T-helper 1 cell (primary cell): ENCODE measurements around the gene LRCOL1.
A peak's percentile ranks its signal among the peaks of the same experiment; 100 is the strongest.

Experiments
- DNase-seq, 5 donors: peaks; one replicate each; pipeline ENCODE4 v3.0.0-alpha.2; 2012 to 2020

Gene LRCOL1

DNA sequence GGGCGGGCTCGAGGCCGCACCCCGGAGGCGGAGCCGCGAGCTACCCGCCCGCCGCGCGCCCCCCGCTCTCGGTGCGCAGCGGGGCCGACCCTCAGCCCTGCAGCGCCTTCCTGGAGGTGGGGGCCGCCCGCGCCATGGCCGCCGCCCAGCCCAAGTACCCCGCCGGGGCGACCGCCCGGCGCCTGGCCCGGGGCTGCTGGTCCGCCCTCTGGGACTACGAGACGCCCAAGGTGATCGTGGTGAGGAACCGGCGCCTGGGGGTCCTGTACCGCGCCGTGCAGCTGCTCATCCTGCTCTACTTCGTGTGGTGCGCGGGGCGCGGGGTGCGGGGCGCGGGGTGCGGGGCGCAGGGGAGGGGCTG, 8.3 kb upstream of the LRCOL1 start, which contains the start of gene P2RX2:
P2RX2 (plus strand) TSS at position 94 of the 361 bp plus-strand sequence; CDS start at position 135, 41 bp downstream.
- DNase-seq, result no peak

DNA sequence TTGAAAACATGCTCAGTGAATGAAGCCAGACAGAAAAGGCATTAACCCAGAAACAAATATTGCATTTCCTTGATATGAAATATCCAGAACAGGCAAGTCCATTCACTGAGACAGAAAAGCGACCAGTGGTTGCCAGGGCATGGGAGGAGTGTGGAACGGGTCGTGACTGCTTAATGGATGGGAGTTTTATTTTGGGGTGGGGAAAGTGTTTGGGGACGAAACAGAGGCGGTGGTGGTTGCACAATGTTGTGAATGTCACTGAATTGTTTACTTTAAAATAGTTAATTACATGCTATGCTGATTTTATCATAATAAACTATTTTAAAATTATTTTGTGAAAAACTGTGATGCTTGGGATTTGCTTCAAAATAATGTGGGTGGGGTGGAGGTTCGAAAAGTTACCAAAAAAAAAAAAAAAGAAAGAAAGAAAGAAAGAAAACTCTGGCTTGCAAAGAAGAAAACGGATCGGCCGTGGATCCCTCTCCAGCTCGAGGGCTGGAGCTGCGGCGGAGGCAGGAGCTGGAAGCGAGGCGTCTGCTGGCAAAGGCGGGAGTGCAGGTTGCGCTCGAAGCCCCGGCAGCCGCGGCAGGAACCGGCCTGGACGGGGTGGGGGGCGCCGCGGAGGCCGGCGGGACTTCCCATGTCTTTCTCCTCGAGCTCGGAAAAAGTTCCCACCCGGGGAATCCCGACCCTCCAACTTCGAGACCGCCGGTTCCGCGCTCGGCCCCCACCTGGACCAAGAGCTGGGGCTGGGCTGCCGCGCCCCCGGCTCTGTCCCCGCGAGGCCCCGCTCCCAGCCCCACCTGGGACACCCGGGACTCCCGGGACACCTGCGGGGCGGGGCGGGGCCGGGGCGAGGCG, 7.7 kb upstream of the LRCOL1 start:
- no peak for DNase-seq

DNA sequence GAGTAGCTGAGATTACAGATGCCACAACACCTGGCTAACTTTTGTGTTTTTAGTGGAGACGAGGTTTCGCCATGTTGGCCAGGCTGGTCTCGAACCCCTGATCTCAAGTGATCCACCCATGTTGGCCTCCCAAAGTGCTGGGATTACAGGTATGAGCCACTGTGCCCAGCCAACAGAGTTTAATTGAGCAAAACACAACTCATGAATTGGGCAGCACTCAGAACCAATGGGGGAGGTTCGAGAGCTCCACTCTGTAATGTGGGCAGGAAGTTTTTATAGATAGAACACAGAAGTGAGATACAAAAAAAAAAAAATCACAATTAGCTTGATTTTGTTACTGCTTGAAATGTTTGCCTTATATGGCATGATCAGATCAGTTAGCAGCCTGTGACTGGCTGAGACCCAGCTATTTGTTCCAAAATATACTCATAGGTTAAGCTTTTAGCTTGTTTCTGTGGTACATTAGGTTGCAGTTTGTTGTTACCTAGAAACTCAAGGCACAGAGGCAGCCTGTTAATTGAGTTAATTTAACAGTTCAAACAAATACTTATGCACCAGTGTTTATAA, 6.8 kb upstream of the LRCOL1 start:
- no peak for DNase-seq

DNA sequence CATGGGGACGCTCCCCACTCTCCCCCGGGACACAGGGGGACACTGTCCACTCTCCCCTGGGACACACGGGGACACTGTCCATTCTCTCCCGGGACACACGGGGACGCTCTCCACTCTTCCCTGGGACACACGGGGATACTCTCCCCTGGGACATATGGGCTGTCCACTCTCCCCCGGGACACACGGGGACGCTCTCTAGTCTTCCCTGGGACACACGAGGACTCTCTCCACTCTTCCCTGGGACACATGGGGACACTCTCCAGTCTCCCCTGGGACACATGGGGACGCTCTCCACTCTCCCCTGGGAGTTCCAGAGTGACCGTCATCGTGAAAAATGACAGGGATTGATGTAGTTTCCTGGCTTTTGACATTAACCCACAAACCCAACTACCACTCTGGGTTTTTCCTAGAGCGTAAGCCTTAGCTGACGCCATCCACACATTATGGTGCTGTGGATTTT, 5.2 kb upstream of the LRCOL1 start:
- DNase-seq, result no peak

DNA sequence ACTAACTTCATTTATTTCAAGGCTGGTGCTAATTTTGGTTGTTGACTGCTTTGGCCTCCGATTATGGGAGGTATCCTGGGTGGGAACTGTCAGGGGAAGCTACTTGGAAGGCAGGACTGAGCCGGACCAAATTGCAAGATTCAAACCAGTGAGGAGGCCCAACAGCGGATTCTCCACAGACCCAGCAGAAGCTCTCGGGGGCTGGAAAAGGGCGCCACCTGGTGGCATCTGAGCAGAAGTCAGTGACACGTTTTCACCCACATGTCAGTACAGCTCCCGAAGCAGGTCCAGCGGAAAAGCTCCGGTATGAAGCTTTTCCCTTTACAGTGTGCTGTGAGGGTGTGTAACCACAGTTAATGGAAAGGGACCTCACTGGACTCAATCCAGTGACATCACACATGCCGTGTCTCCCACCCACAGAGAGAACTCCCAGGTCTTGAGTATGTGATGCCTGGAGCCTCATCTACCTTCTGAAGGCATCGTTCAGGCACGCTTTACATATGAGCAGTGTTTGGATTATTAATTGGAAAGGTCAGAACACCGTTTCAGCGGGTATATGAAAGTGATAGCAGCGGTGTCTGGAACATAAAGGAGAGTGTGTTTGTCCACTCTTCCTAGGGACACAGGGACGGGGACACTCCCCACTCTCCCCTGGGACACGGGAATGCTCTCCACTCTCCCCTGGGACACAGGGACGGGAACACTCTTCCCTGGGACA, 4.6 kb upstream of the LRCOL1 start:
- DNase-seq, result peak; percentile 46 to 74 (median 64)

DNA sequence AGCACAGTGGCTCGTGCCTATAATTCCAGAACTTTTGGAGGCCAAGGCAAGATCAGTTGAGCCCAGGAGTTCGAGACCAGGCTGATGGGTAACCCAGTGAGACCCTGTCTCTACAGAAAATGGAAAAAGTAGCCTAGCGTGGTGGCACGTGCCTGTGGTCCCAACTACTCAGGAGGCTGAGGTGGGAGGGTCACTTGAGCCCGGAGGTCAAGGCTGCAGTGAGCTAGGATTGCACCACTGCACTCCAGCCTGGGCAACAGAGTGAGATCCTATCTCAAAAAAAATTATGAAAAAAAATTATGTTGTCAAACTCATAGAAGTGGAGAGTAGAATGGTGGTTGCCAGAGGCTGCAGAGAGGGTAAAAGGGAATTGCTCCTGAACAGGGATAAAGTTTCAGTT, 3.6 kb upstream of the LRCOL1 start:
- no peak for DNase-seq

DNA sequence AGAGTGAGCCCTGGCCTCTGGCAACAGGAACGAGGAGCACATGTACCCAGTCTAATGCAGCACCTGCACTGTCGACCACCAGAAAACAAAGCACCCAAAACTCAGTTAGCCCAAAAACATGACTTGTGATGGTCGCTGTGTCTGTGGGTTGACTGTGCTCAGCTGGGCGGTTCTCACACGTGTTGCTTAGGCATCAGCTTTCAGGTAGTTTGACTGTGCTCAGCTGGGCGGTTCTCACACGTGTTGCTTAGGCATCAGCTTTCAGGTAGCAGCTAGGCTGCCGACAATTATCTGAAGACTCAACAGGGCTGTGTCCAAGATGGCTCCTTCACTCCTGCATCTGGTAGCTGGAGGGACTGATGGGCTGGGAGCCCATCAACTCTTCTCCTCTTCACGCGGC, 1.2 kb upstream of the LRCOL1 start:
- no peak for DNase-seq

DNA sequence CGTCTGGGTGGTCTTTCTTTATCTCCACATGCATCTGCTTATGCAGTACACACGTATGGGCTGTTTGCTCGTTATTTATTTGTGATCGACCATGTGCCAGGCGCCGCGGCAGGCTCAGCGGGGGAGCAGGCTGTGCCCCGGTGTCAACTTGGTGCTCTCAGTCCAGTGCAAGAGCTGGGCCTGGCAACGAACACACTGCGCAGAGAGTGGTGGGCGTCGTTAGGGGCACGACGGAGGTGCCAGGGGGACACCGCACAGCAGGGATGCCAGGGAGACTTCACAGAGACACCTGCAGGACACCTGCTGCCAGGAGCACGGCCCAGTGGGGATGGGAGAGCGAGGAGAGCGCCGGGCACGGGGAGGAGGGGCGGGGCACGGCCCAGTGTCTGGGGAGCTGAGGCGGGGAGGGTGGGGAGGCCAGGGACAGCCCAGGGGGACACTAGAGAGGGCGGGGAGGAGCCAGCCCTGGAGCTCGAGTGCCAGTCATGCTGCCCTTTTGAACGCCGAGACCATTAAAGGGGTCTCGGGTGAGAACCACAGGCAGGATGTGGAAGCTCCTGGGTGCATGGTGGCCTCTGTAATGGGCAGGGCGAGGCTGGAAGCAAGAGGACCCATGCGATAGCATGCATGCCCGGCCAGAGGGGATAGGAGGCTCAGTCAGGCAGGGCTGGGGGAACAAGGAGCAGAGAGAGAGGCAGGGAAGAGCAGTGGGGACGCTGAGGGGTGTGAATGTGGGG, 652 bp upstream of the LRCOL1 start:
- DNase-seq, result no peak

DNA sequence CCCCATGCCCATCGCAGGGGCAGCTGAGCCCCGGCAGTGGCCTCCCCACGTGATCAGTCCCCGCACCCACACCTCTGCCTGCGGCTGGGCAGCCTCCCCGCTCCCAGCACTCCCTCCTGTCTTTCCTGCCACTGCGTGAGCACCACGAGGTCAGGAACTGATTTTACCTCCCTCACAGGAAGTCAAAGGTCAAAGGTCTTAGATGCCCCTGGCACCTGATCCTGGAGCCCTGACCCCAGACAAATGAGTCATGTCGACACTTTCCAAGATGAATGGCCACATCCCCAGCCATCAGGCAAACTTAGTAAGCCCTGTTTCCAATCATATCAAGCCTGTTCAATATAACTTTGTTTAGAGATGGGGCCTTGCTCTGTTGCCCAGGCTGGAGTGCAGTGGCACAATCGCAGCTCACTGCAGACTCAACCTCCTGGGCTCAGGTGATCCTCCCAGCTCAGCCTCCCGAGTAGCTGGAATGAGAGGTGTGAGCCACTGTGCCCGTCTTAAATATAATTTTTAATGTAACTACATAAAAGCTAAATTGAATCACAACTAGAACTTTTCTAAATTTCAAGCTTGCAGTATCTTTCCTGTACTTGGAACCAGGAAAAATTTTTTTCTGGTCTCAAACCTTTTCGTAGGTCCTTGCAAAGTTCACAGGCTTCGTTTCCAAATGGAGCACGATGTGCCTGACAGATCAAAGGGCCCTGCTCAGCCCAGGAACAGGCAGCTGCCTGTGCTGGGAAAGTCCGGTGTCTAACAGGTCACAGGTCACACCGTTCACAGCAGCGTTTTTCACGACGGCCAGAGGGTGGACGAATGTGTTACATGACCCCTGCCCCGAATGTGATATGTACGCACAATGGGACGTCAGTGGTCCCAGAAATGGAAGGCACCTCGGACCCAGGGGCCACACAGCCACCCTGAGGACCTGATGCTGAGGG, 1.9 kb downstream of the LRCOL1 start:
- DNase-seq, result no peak

DNA sequence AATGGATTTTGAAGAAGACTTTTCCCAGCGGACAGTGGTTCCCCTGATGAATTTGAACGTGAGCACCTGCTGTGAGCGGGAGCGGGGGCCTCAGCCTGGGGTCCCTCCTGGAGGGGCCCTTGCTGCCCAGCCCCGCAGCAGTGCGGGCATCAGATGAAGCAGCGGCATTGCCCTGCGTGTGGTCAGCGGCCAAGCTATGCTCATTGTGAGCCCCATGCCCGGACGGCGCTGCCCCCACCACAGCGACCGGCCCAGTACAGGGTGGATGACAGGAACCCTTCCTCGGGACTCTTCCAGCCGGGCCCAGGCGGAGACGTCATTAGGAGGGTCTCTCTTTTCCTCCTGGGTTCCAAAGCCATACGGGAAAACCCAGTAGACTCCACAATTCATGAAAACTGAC, 3.5 kb downstream of the LRCOL1 start:
- no peak for DNase-seq

DNA sequence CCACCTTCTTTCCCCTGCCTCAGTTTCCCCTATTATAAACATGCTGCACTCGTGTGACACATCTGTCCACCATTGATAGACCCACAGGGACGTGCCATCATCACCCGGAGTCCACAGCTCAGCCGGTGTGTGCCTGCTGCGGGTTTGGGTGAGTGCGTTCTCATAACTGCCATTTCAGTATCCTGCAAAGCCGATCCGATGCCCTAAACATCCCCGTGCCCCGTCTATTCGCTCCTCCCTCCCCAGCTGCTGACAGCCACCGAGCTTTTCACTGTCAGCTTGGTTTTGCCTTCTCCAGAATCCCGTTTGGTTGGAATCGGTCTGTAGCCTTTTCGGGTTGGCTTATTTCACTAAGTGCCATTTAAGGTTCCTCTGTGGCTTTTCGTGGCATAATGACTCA, 3.9 kb downstream of the LRCOL1 start:
- DNase-seq, result no peak

DNA sequence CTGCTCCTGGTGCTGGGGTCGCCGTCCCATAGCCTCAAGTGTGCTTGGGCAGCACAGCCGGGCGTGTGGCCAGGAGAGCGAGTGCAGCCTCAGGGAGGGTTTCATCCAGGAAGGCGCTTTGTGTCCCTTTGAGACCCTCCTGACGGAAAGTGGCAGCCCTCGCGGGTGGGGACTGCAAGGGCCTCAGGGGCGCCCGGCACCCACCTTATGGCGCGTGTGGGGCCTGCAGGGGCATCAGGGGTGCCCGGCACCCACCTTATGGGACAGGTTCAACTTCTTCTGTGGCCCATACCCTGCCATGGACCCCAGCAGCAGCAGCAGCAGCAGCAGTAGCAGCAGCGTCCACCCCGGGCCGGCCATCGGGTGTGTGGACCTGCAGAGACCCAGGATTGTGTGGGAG, 4.5 kb downstream of the LRCOL1 start:
- DNase-seq, result no peak

DNA sequence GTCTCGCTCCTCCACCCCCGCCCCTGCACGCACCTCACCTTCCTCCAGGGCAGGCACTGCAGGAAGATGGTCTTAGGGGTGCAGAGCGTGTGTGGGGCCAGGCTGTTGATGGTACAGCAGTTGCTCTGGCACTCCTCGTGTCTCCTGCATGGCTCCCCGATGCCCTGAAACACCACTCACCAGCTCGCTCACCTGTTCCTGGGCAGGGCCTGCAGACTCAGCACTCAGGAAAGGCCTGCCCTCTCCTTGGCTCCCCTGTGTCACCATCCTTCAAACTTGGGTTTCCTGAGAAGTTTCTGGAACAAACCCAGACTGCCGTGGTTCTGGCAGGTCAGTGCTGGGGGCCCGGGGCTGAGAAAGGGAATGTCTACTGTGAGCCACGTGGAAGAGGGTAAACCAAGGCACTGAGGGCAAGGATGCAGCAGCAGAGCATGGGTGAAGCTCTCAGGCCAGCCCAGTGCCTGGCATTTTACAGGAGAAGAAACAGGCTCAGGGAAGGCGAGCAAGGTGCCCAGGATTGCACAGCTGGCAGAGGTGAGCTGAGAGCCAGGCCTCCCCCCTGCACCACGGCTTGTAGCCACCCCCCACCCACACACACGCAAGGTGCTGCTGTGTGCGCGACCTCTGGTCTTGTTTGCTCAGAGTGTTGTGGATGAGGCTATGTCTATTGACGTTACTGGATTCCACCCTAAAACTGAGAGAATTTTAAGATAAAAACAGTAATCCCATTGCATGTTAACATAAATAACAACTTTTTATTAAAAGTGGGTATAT, 5.5 kb downstream of the LRCOL1 start:
- no peak for DNase-seq

DNA sequence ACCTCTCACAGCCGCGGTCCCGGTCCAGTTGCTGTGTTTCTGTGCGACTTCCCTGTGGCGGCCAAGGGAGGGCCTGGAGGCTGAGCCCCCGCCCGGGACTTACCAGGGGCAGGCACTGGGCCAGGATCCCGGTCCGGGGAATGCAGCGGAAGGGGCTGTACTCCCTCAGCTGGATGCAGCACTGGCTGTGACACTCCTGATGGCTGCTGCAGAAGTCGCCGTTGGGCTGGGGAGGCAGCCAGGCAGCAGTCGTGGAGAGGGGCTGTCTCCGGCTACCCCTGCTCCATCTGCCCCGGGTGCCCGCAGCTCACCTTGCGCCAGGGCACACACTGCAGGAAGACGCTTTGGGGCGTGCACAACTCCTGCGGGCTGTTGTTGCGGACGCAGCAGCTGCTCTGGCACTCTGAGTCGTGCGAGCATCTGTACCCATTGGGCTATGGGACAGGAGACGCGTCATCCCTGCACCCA, 6.2 kb downstream of the LRCOL1 start:
- DNase-seq, result no peak

DNA sequence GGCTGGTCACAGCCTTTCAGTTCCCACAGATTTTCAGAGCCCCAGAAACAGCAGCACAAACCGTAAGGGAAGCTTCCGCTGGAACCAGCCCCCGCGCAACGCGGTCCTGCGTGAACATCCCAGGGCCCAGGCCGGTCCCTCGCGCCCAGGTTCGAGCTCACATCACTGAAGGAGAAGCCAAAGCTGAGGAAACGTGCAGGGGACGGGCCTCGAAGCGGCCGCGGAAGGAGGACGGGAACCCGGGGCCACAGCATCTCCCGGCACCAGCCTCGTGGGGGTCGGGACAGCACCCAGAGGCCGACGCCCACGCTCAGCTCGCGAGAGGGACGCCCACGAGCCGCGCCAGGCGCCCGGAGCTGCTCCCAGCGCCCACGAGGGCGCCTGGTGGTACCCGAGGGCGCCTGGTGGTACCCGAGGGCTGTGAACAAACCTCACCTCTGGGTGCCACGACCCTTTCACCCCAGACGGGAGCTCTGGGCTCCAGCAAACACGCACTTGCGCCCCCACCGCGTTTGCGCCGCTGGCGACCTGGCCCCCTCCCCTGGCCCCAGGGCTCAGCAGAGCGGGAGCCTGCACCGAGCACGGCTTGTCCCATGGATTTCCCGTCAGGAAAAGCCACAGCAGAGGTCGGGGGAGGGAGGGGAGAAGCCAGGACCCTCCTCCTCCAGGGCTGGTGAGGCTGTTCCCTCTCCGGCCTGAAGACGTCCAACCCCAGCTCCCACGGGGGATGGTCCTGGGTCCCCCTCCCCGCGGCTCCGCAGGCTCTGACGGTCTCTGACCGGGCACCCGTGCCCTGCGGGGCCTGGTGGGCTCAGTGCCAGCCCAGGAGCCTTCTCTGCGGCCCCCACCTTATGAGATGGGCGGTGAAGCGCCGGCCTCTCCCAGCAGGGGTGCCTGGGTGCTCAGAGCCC, 6.9 kb downstream of the LRCOL1 start:
- no peak for DNase-seq

DNA sequence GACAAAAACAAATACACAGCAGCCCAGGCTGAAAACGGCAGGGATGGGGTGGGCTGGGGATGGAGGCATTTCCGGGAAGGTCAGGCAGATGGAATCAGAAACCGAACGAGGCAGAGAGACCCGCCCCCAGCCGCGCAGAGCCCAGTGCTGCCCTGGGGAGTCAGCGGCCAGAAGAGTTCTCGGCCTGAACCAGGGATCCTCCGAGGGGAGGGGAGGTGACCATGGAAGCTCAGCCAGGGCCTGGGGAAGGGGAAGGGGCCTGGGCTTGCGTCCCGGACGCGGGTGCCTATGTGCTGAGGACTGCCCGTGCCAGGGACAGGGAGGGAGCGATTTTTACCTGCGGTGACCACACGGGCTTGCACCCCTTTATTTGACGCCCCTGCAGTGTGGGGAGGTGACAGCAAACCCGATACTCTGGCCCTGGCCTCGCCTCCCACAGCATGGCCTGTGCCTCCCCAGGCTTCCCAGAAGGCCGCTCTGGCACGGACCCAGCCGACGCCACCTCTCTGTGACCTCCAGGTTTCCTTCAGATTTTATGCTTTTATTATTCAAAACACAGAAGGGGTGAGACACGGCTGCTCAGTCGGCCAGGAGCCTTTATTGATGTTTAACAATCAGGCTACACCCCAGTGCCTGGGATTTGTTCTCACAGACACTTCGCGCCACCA, 7.7 kb downstream of the LRCOL1 start:
- DNase-seq, result no peak

DNA sequence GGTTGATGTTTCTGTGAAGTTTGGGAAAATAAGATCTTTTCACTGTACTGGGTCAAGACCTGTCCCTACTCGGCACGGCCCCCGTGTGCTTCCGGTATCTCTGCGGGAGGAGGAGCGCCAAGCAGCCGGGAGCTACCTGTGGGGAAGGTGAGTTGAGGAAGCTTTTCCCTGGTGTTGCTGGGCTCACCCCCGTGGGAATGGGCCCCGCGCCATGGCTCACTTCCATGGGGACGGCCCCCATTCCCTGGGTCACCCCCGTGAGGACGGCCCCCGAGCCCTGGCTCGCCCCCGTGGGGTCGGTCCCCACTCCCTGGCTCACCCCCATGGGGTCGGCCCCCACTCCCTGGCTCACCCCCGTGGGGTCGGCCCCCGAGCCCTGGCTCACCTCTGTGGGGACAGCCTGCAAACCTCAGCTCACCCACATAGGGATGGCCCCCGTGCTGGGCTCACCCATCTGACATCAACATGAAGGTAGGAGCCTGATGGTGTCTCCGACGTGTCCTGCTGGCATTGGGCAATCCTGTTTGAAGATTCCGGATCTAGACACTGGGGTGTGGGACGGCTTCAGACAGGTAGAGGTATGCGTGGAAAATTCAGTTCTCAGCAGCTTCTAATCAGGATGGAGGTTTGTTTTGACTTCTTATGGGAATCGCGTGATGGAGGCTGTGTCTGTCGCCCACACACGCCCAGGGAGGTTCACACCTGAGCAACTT, 9.1 kb downstream of the LRCOL1 start:
- DNase-seq, result no peak
